Measurements from ENCODE around the gene ANKMY1.

Gene ANKMY1

DNA sequence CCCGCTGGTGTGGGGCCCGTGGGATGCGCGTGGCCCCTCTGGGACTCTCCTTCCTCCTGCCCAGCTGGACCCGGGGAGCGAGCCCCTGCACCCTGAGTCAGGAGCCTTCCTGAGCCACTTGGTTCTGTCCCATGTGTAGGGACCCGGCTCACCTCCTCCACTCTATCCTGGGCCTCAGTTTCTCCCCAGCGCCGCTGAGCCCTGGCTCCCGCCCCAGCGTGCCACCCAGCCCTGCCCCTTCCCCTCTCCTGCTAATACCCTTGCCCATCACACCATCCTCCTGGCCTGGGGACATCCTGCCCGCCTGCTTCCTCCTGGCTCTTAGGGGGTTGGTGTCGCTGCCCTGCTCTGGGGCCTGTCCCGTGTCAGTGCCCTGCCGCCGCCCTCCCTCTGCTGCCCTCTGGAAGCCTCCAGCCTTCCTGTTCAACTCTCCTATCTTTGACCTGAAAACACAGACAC is 97.5 kb downstream of the ANKMY1 start:
- TF ChIP-seq, protein P1, sequence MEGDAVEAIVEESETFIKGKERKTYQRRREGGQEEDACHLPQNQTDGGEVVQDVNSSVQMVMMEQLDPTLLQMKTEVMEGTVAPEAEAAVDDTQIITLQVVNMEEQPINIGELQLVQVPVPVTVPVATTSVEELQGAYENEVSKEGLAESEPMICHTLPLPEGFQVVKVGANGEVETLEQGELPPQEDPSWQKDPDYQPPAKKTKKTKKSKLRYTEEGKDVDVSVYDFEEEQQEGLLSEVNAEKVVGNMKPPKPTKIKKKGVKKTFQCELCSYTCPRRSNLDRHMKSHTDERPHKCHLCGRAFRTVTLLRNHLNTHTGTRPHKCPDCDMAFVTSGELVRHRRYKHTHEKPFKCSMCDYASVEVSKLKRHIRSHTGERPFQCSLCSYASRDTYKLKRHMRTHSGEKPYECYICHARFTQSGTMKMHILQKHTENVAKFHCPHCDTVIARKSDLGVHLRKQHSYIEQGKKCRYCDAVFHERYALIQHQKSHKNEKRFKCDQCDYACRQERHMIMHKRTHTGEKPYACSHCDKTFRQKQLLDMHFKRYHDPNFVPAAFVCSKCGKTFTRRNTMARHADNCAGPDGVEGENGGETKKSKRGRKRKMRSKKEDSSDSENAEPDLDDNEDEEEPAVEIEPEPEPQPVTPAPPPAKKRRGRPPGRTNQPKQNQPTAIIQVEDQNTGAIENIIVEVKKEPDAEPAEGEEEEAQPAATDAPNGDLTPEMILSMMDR (conservative IDR thresholded peaks at IDR 0.05; ENCODE audit: low read length) = no peak
- TF ChIP-seq EZH2phosphoT487 (IDR thresholded peaks at IDR 0.05; ENCODE audit: borderline replicate concordance) = no peak
- Histone ChIP-seq H3K9me3 (ENCODE audit: insufficient read depth, low read depth, low read length) (no peaks in the 10 kb centered on the region), H3F3A (ENCODE audit: low read depth) (no peaks in the 10 kb centered on the region), H3K36me3 (ENCODE audit: insufficient read depth, low read length) (peaks cover 11% of the 10 kb centered on the region; the same call in 1 of the 2 replicates), H3K79me2 (ENCODE audit: insufficient read depth, low read length) (no peaks in the 10 kb centered on the region), H3K4me1 (ENCODE audit: insufficient read depth, low read length, poor library complexity, severe bottlenecking) (no peaks in the 10 kb centered on the region), H3K4me2 (ENCODE audit: low read depth, low read length, poor library complexity, severe bottlenecking) (no peak overlapping the region), H3K27me3 (ENCODE audit: insufficient read depth, low read length, poor library complexity, severe bottlenecking) (no peaks in the 10 kb centered on the region), H2AFZ (ENCODE audit: low read length) (no peak overlapping the region), H4K20me1 (ENCODE audit: insufficient read depth, low read length, poor library complexity, severe bottlenecking) (no peaks in the 10 kb centered on the region), H3K9ac (ENCODE audit: low read depth, low read length, poor library complexity, severe bottlenecking) (no peak overlapping the region), H3K9me2 (replicated peaks; ENCODE audit: low read depth, low read length) (no peaks in the 10 kb centered on the region), H3K4me3 (ENCODE audit: low read length, poor library complexity, severe bottlenecking) (no peak overlapping the region)

DNA sequence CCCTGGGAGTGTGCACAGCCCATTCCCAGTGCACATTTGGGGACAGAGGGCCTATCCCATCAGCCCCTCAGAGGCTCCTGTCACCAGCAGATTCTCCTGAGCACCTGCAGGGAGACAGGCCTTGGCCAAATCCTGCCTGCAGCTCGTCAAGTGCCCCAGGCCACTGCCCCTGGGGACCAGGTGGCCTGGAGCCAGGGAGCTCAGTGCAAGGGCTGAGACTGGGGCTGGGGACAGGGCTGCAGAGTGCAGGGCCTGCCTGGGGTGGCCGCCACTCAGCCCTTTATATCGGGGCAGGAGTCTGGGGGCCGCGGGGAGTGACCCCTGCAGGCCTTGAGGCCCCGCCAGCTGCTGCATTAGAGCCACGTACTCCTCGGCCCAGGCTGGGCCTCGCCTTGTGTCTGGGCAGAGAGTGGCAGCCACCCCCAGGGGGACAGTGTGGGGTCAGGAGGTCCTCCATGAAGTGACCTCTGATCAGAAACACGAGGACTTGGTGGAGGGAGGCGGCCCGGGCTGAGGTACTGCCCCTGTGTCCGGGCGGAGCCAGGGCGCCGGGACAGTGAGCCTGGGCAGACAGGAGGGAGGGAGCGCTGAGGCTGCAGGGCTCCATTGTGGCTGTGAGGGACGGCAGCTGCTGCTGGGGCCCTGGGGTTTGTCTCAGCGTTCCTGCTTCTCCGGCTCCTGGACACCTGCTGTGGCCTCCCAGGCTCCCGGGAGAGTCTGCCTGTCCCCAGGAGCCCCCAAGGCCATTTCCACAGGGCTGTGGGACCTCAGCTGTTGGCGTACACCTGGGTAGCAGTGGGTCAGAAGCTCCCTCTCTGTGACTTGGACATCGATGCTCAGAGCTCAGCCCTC is 98.2 kb downstream of the ANKMY1 start:
- no peaks in the 10 kb centered on the region for H3K9me3 ChIP-seq (ENCODE audit: insufficient read depth, low read depth, low read length)
- H4K20me1 ChIP-seq (ENCODE audit: insufficient read depth, low read length, poor library complexity, severe bottlenecking) = no peaks in the 10 kb centered on the region
- no peaks in the 10 kb centered on the region for H3K79me2 ChIP-seq (ENCODE audit: insufficient read depth, low read length)
- TF ChIP-seq, protein P1 (conservative IDR thresholded peaks at IDR 0.05; ENCODE audit: low read length) = no peak
- TF ChIP-seq EZH2phosphoT487 (IDR thresholded peaks at IDR 0.05; ENCODE audit: borderline replicate concordance) = no peak
- no peaks in the 10 kb centered on the region for H3F3A ChIP-seq (ENCODE audit: low read depth)
- H3K9me2 ChIP-seq (replicated peaks; ENCODE audit: low read depth, low read length) = no peaks in the 10 kb centered on the region
- no peak overlapping the region for H3K9ac ChIP-seq (ENCODE audit: low read depth, low read length, poor library complexity, severe bottlenecking)
- H3K36me3 ChIP-seq (ENCODE audit: insufficient read depth, low read length) = peaks cover 11% of the 10 kb centered on the region; the same call in 1 of the 2 replicates
- H3K4me3 ChIP-seq (ENCODE audit: low read length, poor library complexity, severe bottlenecking) = no peak overlapping the region
- no peak overlapping the region for H2AFZ ChIP-seq (ENCODE audit: low read length)
- H3K4me2 ChIP-seq (ENCODE audit: low read depth, low read length, poor library complexity, severe bottlenecking) = no peak overlapping the region
- no peaks in the 10 kb centered on the region for H3K27me3 ChIP-seq (ENCODE audit: insufficient read depth, low read length, poor library complexity, severe bottlenecking)
- no peaks in the 10 kb centered on the region for H3K4me1 ChIP-seq (ENCODE audit: insufficient read depth, low read length, poor library complexity, severe bottlenecking)

DNA sequence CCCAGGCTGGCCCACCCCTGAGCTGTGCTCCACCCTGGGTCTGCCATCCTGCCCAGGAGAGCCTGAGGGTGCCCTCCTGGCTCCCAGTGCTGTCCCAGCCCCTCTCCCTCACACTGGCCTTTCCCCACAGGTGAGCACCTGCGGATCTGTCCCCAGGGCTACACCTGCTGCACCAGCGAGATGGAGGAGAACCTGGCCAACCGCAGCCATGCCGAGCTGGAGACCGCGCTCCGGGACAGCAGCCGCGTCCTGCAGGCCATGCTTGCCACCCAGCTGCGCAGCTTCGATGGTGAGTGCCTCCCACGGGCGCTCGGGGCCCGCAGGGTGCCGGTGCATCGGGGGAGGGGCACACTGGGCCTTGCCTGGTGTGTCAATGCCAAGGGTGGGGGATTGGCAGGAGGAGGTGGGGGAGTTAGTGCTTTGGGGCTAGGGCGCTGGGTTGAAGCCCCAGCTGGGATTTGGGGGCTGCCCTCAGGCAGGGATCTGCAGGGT is 98.8 kb downstream of the ANKMY1 start:
- no peaks in the 10 kb centered on the region for H3K79me2 ChIP-seq (ENCODE audit: insufficient read depth, low read length)

More for the DNA sequence above, 98.8 kb downstream of the ANKMY1 start:
- Histone ChIP-seq H3K27me3 (ENCODE audit: insufficient read depth, low read length, poor library complexity, severe bottlenecking) (no peaks in the 10 kb centered on the region), H3K36me3 (ENCODE audit: insufficient read depth, low read length) (peaks cover 4% of the 10 kb centered on the region; the same call in 1 of the 2 replicates), H3F3A (ENCODE audit: low read depth) (no peaks in the 10 kb centered on the region), H3K4me1 (ENCODE audit: insufficient read depth, low read length, poor library complexity, severe bottlenecking) (no peaks in the 10 kb centered on the region), H3K4me2 (ENCODE audit: low read depth, low read length, poor library complexity, severe bottlenecking) (no peak overlapping the region), H3K9ac (ENCODE audit: low read depth, low read length, poor library complexity, severe bottlenecking) (no peak overlapping the region), H3K9me3 (ENCODE audit: insufficient read depth, low read depth, low read length) (no peaks in the 10 kb centered on the region), H3K9me2 (replicated peaks; ENCODE audit: low read depth, low read length) (no peaks in the 10 kb centered on the region), H3K4me3 (ENCODE audit: low read length, poor library complexity, severe bottlenecking) (no peak overlapping the region), H2AFZ (ENCODE audit: low read length) (no peak overlapping the region), H4K20me1 (ENCODE audit: insufficient read depth, low read length, poor library complexity, severe bottlenecking) (no peaks in the 10 kb centered on the region)
- TF ChIP-seq, protein P1 (conservative IDR thresholded peaks at IDR 0.05; ENCODE audit: low read length) = no peak
- TF ChIP-seq EZH2phosphoT487 (IDR thresholded peaks at IDR 0.05; ENCODE audit: borderline replicate concordance) = no peak
